H1 (cell line): ENCODE data around the gene BZW2. TPM values are rescaled to one million over a fixed set of nuclear protein-coding genes. Genes with fewer than 3 reads are reported as not detected.

Experiments used
- CTCF ChIA-PET: fragments of 300-600 bp; sonication (Branson Sonifier 250); formaldehyde crosslinking; loops from one replicate; lab custom pipeline; 2021; ENCODE audit not compliant: partially characterized antibody; lab: Charles Lee
- POLR2A ChIA-PET: fragments of 300-600 bp; sonication (Branson Sonifier 250); formaldehyde crosslinking; loops from one replicate; lab custom pipeline; 2021; ENCODE audit warnings: inconsistent platforms; ENCODE audit not compliant: partially characterized antibody; lab: Charles Lee
- DNase-seq, 2 experiments: peaks; one replicate each; pipeline versions ENCODE4 v3.0.0 to v3.0.0-alpha.2; 2010 to 2022; ENCODE audit warnings: low spot score in 2 of 2, low read depth in 1 of 2, mixed read lengths in 1 of 2
- FAIRE-seq: peaks from 2 replicates; lab custom pipeline; 2011; peaks lifted over from hg19 to GRCh38; lab: Jason Lieb, UNC
- H2AFZ ChIP-seq: 2 replicates; pipeline ENCODE4 v1.8.1; 2012; ENCODE audit warnings: low read length, inconsistent platforms
- H2AK5ac ChIP-seq: 2 replicates; pipeline ENCODE4 v1.6.1; 2013; ENCODE audit warnings: low read depth, low read length
- H2BK120ac ChIP-seq: replicated peaks from 2 replicates; pipeline ENCODE3; 2013; ENCODE audit warnings: low read depth, low read length, inconsistent platforms
- H2BK12ac ChIP-seq: 2 replicates; pipeline ENCODE4 v1.6.1; 2013; ENCODE audit warnings: low read depth, low read length
- H2BK15ac ChIP-seq: 2 replicates; pipeline ENCODE4 v1.6.1; 2013; ENCODE audit warnings: low read length
- H2BK20ac ChIP-seq: 2 replicates; pipeline ENCODE4 v1.6.1; 2013; ENCODE audit warnings: low read length
- H2BK5ac ChIP-seq: 2 replicates; pipeline ENCODE4 v1.6.1; 2013; ENCODE audit warnings: low read depth, low read length
- H3K14ac ChIP-seq: 2 replicates; pipeline ENCODE4 v1.6.1; 2013; ENCODE audit warnings: inconsistent platforms; ENCODE audit not compliant: insufficient read length
- H3K18ac ChIP-seq: 2 replicates; pipeline ENCODE4 v1.6.1; 2013; ENCODE audit warnings: low read length; ENCODE audit errors: extremely low read depth
- H3K23ac ChIP-seq: 2 replicates; pipeline ENCODE4 v1.6.1; 2013; ENCODE audit warnings: inconsistent platforms; ENCODE audit not compliant: insufficient read length
- H3K23me2 ChIP-seq: 2 replicates; pipeline ENCODE4 v1.6.1; 2013; ENCODE audit warnings: low read depth, low read length
- H3K27ac ChIP-seq: 2 replicates; pipeline ENCODE4 v1.6.1; 2011; ENCODE audit warnings: low read depth, low read length, inconsistent platforms
- H3K27me3 ChIP-seq, 4 experiments: replicated peaks in 1 of 4; 1 replicate in 1 of 4; 2 replicates in 3 of 4; pipeline versions ENCODE4 v1.6.1 to v1.8.1; 2011 to 2013; ENCODE audit warnings: low read length in 3 of 4, mild to moderate bottlenecking in 3 of 4, inconsistent platforms in 2 of 4, mixed read lengths in 2 of 4, moderate library complexity in 1 of 4; ENCODE audit not compliant: control insufficient read depth in 3 of 4, insufficient read depth in 3 of 4; ENCODE audit errors: extremely low read depth in 1 of 4
- H3K36me3 ChIP-seq, 4 experiments: 2 replicates each; pipeline versions ENCODE4 v1.6.1 to v1.8.1; 2011 to 2013; ENCODE audit warnings: mild to moderate bottlenecking in 4 of 4, low read length in 3 of 4, moderate library complexity in 2 of 4, control low read depth in 1 of 4, inconsistent platforms in 1 of 4; ENCODE audit not compliant: insufficient read depth in 4 of 4, control insufficient read depth in 2 of 4
- H3K4ac ChIP-seq: replicated peaks from 2 replicates; pipeline ENCODE3; 2013; ENCODE audit warnings: low read length, low read depth, mixed read lengths, inconsistent platforms; ENCODE audit not compliant: insufficient read length
- H3K4me1 ChIP-seq, 4 experiments: replicated peaks in 1 of 4; 1 replicate in 1 of 4; 2 replicates in 3 of 4; pipeline versions ENCODE4 v1.6.1 to v1.8.1; 2011 to 2013; ENCODE audit warnings: low read length in 3 of 4, inconsistent platforms in 2 of 4, mixed read lengths in 1 of 4; ENCODE audit not compliant: insufficient read depth in 4 of 4, control insufficient read depth in 3 of 4
- H3K4me2 ChIP-seq, 2 experiments: 2 replicates each; pipeline versions ENCODE4 v1.6.1 to v1.8.1; 2011 to 2013; ENCODE audit warnings: low read depth in 2 of 2, low read length in 2 of 2, control low read depth in 1 of 2, inconsistent platforms in 1 of 2, mild to moderate bottlenecking in 1 of 2; ENCODE audit not compliant: insufficient read depth in 1 of 2
- H3K4me3 ChIP-seq, 4 experiments: fragments of 200-600, 300-600 bp in 1 of 4; sonication (generic), shearing (Covaris generic), sonication (Bioruptor Twin) in 1 of 4; 2 replicates each; pipeline versions ENCODE4 v1.5.1 to v1.8.1; 2011 to 2016; ENCODE audit warnings: low read length in 4 of 4, low read depth in 3 of 4, control low read depth in 2 of 4, inconsistent platforms in 2 of 4, mild to moderate bottlenecking in 2 of 4, mixed read lengths in 1 of 4, moderate library complexity in 1 of 4; ENCODE audit not compliant: insufficient read depth in 2 of 4; ENCODE audit errors: extremely low read depth in 1 of 4
- H3K56ac ChIP-seq: replicated peaks from 2 replicates; pipeline ENCODE3; 2013; ENCODE audit warnings: low read depth, mild to moderate bottlenecking, mixed read lengths, low read length, inconsistent platforms; ENCODE audit not compliant: insufficient read length
- H3K79me1 ChIP-seq: 2 replicates; pipeline ENCODE4 v1.6.1; 2013; ENCODE audit warnings: low read depth, low read length, control low read depth
- H3K79me2 ChIP-seq, 2 experiments: 2 replicates each; pipeline versions ENCODE4 v1.6.1 to v1.8.1; 2012 to 2013; ENCODE audit warnings: low read length in 2 of 2, mild to moderate bottlenecking in 2 of 2, inconsistent platforms in 1 of 2; ENCODE audit not compliant: insufficient read depth in 2 of 2, control insufficient read depth in 1 of 2
- H3K9ac ChIP-seq, 4 experiments: replicated peaks in 1 of 4; 1 replicate in 1 of 4; 2 replicates in 3 of 4; pipeline versions ENCODE4 v1.6.1 to v1.8.1; 2011 to 2013; ENCODE audit warnings: low read depth in 3 of 4, low read length in 3 of 4, control low read depth in 2 of 4, mild to moderate bottlenecking in 2 of 4, moderate library complexity in 2 of 4, inconsistent platforms in 1 of 4; ENCODE audit errors: extremely low read depth in 1 of 4
- H3K9me3 ChIP-seq, 2 experiments: 2 replicates each; pipeline versions ENCODE4 v1.6.1 to v1.8.1; 2012 to 2013; ENCODE audit warnings: mild to moderate bottlenecking in 2 of 2, moderate library complexity in 2 of 2, control low read depth in 1 of 2, inconsistent platforms in 1 of 2, low read depth in 1 of 2, low read length in 1 of 2, mixed read lengths in 1 of 2; ENCODE audit not compliant: insufficient read depth in 2 of 2
- H4K20me1 ChIP-seq, 2 experiments: replicated peaks in 1 of 2; 2 replicates each; pipeline versions ENCODE3 to v1.8.1; 2011 to 2013; ENCODE audit warnings: inconsistent platforms in 2 of 2, low read length in 2 of 2, mild to moderate bottlenecking in 1 of 2; ENCODE audit not compliant: insufficient read depth in 2 of 2, control insufficient read depth in 1 of 2
- H4K5ac ChIP-seq: 2 replicates; pipeline ENCODE4 v1.6.1; 2013; ENCODE audit warnings: low read length, low read depth, mixed read lengths, inconsistent platforms; ENCODE audit not compliant: insufficient read length
- H4K8ac ChIP-seq: 2 replicates; pipeline ENCODE4 v1.8.0; 2013; ENCODE audit warnings: mild to moderate bottlenecking, moderate library complexity, low read length, inconsistent platforms; ENCODE audit not compliant: insufficient read depth; ENCODE audit errors: extremely low read depth
- H4K91ac ChIP-seq: replicated peaks from 2 replicates; pipeline ENCODE3; 2013; ENCODE audit warnings: low read length, mixed read lengths, inconsistent platforms; ENCODE audit not compliant: insufficient read length
- CEBPB ChIP-seq: IDR thresholded peaks from 2 replicates; pipeline ENCODE4 v1.6.1; 2012; ENCODE audit warnings: low read depth, low read length
- RAD21 ChIP-seq, 2 experiments: IDR thresholded peaks in 1 of 2; conservative IDR thresholded peaks in 1 of 2; 2 replicates each; pipeline ENCODE4 v1.6.1; 2011; ENCODE audit warnings: low read depth in 2 of 2, low read length in 2 of 2, improper control_type of control experiment in 1 of 2, inconsistent platforms in 1 of 2, mild to moderate bottlenecking in 1 of 2, moderate library complexity in 1 of 2
- WGBS, 2 experiments: shearing (Covaris generic) in 1 of 2; methylation state at CpG; one replicate each; pipeline versions ENCODE4 v1.1.6 to v1.1.7; 2013 to 2015; ENCODE audit warnings: low lambda C conversion rate in 2 of 2, mixed read lengths in 2 of 2, inconsistent platforms in 1 of 2, low coverage in 1 of 2, missing lambda C conversion rate in 1 of 2; ENCODE audit not compliant: insufficient replicate concordance in 2 of 2, insufficient coverage in 1 of 2, insufficient read length in 1 of 2; ENCODE audit errors: extremely low coverage in 1 of 2, missing lambda C conversion rate in 1 of 2; 5-methylcytosine and 5-hydroxymethylcytosine counted together
- polyA plus RNA-seq, 7 experiments: library from polyadenylated mRNA; depleted of rRNA in 3 of 7; stranded (reverse) in 5 of 7; unstranded in 2 of 7; fragments of >200 nt in 5 of 7; fragments of 200-250 nt in 2 of 7; gene quantifications; 1 replicate in 5 of 7; 2 replicates in 1 of 7; 4 replicates in 1 of 7; pipeline versions ENCODE4 v1.2.1 to v1.2.3, GENCODE V29; 2011 to 2013; ENCODE audit warnings: missing spikeins in 2 of 7, mixed read lengths in 2 of 7
- total RNA-seq: library from RNA; stranded (reverse); fragmentation: NEBNext Ultra II Directional; extraction: Animal tissue kit (Norgen Biotek cat#: 25700); gene quantifications from 2 replicates; pipeline ENCODE4 v1.2.1, GENCODE V29; 2021

Gene BZW2
- total and polyA plus RNA-seq, 2 of the 8 experiments (the other 6 are each of a cell fraction or from before 2014, with no cell fraction given): 32.3 to 103 TPM

DNA sequence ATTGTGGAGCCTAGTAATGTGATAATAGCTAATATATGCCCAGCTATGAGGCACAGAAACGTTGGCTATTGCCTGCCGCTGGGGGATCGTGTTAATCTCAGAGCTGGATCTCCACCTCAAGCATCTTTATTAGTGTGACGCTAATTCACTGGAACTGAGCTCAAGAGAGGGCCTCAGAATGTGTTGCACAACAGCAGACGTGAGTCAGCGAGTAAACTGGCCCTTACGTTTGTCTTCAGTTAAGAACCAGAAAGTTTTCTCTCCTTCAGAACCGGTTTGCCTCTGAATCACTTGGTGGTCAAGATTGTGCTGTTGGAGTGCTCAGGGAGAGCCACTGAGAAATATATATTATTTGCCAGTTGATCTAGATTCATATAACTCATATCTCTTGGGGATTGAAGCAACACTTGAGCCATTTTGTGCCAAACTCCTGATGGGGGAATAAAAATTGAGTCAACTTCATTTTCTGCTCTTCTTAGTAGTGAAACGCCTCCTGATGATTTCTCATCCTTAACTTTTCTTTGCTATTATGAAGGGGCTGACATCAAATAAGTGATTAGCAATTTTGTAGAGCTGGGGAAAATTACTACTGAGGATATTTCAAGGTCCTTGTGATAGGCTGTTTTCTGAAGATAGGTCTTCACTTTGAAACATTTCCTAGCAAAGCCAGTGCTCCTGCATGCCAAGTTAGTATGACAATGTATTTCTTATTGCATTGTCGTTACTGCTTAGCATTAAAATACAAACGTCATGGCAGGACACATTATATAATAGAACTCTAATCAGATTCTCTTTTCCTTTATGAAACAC, 22.3 kb downstream of the BZW2 start:
- POLR2A ChIA-PET: interaction anchor here (0.7 to 1.0 kb wide), 3 partner anchors 21 to 40 kb away, joined by 3 read pairs; partner anchors contain the start of genes ANKMY2 and BZW2

More for the DNA sequence above, 22.3 kb downstream of the BZW2 start:
- Histone ChIP-seq H3K9ac (no peak overlapping the region), H3K56ac (no peak overlapping the region), H3K18ac (no peak overlapping the region), H2BK5ac (no peak overlapping the region), H3K23ac (no peak overlapping the region), H4K91ac (no peak overlapping the region), H4K5ac (no peak overlapping the region), H3K4me3 (no peak overlapping the region), H2BK20ac (no peak overlapping the region), H2BK120ac (no peak overlapping the region), H2AFZ (no peak overlapping the region), H3K4ac (no peak overlapping the region), H2BK15ac (no peak overlapping the region), H3K27ac (no peak overlapping the region), H4K8ac (no peak overlapping the region), H3K4me2 (no peak overlapping the region), H3K79me1 (no peaks in the 10 kb centered on the region; the same call in 1 of the 2 replicates), H3K4me1 (peaks cover 0 to 13% (median 5%) of the 10 kb centered on the region in 4 experiments; a peak in 4 of 7 replicates)
- FAIRE-seq: no peak
- DNase-seq: no peak
- CTCF ChIA-PET: interaction anchor here (0.7 kb wide), 1 partner anchor 104 kb away, joined by 3 read pairs; no protein-coding TSS in a partner anchor
- TF ChIP-seq CEBPB (peak; percentile 86), RAD21 (IDR thresholded peaks at IDR 0.05 in 1 of 2, conservative IDR thresholded peaks at IDR 0.05 in 1 of 2; ENCODE audit: low read depth in 2 of 2, low read length in 2 of 2) (no peak)
- TF ChIP-seq, all 59 proteins: peak for 1
- no peak overlapping the region for H2BK12ac ChIP-seq
- H3K79me2 ChIP-seq: peaks cover 3 to 71% of the 10 kb centered on the region in 2 experiments; a peak in 3 of 4 replicates
- H3K23me2 ChIP-seq: no peaks in the 10 kb centered on the region
- no peak overlapping the region for H3K14ac ChIP-seq
- H3K36me3 ChIP-seq: peaks cover 0 to 16% (median 1%) of the 10 kb centered on the region in 4 experiments; a peak in 3 of 8 replicates
- no peaks in the 10 kb centered on the region for H4K20me1 ChIP-seq
- no peaks in the 10 kb centered on the region for H3K9me3 ChIP-seq
- WGBS, 2 experiments: 92% methylated on average over 11 of the region's 11 CpGs; no CpG with 5 or more reads in 1 of the 2 experiments
- H3K27me3 ChIP-seq: no peaks in the 10 kb centered on the region
- no peak overlapping the region for H2AK5ac ChIP-seq
